HG03064 (cell line): ENCODE results near the gene PTPRM.

Experiments
- ATAC-seq: cut with Tn5 transposase; IDR thresholded peaks from one replicate; pipeline ENCODE4 v1.9.1; 2021; ENCODE audit warnings: low read depth; ENCODE audit not compliant: unreplicated experiment

PTPRM gene

DNA sequence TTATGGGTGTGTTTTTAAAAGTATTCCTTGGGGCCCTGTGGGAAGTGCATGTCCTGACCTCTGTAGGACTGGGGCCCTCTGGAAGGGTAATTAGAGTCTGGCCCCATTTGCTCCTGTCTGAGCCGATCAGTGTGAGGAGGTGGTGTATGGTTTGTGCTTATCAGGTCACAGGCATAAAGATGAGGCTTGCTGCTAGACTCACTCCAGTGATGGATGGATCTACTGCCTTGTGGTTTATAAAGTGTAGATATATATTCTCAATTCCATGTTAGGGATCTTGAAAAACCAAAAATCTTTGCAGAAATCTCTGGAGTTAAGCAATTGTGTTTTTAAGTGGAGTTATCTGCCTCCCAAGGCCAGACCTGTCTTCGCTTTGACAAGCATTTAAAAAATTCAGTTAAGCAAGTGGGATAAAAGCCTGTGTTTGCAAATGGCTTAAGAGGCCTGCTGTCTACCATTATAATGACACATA, 182.4 kb downstream of the PTPRM start:
- ATAC-seq: no peak

- no peak for ATAC-seq
Measured at GRCh38 chr18:7750095-7750663, 183.1 kb downstream of the PTPRM start.

DNA sequence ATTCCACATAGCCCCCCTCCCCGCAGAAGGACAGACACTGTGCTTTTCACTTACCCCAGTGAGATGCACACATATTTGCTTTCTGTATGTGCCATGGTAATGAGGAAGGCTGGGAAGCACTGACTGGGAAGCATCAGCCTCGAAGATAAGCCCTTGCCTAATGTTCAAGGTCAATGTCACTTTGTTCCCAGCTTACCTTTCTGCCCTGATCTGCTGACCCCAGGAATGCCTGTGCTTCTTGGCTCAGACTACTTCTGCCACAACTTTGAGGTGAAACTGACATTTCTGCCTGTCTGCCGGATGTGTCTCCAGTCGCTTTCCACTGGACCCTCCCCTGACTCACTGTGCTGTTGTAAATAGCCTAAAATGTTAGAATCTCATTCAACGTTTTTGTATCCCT, 183.8 kb downstream of the PTPRM start:
- ATAC-seq: no peak

GRCh38 chr18:7754258-7754657, 187.1 kb downstream of the PTPRM start:
- ATAC-seq: no peak

DNA sequence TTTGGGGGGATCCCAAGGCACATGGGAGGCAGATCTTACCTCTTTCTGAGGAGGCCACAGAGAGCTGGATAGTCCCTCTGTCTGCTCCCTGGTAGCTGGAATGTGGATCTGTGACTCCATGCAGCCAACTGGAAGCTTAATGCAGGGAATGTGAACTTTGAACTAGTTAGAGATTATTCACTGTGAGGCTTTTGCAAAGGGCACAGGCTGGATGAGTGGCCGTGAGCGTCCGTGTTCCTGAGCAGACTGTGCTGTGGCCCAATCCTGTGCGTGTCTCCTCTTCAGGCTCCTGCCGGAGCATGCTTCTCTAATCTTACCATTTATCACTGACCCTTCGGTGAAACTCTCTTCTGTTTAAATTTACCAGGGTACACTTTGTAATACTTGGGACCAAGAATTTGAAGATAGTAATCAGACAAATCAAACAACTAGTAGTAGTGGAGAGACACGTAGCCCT, 187.6 kb downstream of the PTPRM start:
- no peak for ATAC-seq

GRCh38 chr18:7755753-7756475, 188.8 kb downstream of the PTPRM start:
- ATAC-seq: no peak

DNA sequence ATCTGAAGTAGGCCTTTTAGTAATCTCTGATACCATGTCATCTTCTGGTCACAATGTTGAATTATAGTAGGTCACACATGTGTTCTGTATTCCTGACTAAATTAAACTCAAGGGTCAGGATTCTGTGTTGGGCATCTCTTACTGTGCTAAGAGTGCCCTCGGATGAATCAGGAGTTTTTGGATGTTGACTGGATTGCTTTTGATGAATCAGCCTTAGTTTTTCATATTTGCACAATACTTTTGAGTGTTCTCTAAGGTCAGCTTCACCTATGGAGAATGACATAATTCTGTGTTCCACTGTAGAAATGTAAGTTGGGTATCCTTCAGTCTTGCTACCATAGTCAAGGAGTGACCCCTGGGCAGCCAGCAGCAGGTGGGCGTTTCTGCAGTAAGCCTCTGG, 190.1 kb downstream of the PTPRM start:
- no peak for ATAC-seq

DNA sequence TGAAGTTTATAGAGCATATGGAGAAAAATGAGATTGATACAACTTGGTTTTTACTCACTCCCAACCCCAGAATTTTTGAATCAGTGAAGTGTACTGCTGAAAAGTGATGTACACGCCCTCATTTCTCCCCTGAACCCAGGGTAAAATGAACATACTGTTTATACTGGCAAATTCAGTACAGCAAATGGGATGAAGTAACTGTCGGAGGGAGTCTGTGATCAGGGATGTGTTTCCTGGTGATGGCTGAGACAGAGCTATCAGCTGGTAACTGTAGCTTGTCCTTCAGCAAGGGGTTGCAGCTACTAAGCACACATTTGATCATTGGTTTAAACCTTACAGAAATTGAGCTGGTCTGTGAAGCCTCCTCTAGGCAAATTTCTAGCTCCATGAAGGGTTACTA, 191.6 kb downstream of the PTPRM start:
- no peak for ATAC-seq

DNA sequence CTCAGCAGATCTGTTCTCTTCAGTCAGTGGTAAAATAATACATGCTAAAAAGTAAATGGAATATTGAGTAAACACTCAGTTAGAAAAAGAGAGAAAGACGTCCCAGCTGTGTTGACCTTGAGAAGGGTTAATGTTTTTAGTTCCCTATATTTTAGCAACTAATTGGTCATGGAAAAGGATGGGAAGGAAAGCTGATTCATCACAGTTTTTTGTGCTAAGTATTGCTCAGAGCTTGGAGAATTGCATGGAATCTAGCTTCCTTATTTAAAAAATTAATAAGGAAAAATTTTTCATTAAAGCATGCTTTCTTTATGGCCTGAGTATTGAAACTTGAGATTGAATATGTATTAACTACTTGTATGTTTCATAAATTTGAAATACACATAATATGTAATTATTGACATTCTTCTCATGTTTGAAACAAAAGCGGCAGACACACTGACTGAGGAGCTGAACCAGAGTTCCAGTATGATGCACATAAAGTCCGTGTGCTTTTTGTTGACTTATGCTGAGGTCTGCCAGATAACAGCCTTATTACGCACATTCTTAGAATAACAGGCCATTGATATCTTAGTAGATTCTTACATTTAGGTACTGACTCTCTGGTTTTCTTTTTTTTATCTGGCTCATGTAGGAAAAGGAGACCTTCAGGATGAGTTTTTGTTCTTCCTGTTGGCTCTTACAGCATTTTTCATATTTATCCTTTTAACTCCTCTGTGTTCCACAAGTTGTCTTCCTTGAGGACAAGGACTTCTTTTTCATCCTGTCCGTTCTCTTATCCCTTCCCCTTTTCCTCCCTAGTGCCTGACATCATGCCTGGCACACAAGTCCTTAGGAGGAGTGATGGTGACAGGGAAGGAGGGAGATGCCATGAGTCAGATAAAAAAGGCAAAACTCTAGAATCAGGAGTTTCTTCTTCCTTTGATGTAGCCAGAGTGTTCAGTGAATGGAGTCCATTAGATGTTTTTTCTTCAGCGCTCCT, 194.1 kb downstream of the PTPRM start:
- ATAC-seq: no peak

- ATAC-seq: no peak
Measured at GRCh38 chr18:7764405-7764804, 197.3 kb downstream of the PTPRM start.

GRCh38 chr18:7766346-7766745, 199.2 kb downstream of the PTPRM start:
- no peak for ATAC-seq

- ATAC-seq: no peak
Measured at GRCh38 chr18:7766817-7767216, 199.7 kb downstream of the PTPRM start.

DNA sequence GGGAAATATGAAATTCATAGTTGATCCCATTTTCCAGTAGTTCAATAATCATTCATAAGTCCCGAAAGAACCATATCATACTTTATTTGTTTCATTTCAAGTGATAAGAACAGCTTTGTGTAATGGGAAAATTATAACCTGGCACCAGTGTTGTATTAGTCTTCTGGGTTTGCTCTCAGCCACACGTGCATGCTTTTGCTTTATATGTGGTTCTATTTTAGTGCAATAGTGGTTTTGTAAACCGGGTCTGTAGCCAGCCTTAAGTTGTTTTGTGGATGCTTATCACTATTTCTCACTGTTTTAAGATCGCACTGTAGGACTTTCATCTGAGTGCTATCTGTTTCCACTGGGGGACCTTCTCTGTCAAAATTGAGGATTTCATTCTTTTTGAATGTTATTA, 203.8 kb downstream of the PTPRM start:
- ATAC-seq: no peak

DNA sequence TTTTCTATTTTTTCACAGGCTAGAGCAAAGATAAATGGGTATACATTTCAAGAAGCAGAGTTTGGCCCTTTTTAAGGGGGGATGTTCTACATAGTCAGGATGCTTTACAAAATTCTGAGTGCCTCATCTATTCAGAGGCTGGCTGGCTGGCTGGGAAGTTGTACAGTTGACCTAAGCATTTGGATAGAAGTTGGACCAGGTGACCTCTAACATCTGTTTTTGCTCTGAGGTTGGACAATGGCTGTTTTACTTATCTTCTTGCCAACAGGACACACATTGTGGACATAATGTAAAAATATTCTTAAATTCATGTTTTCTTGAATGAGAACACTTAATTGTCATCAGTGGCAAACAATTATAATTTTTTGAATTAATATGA, 205.4 kb downstream of the PTPRM start:
- no peak for ATAC-seq

DNA sequence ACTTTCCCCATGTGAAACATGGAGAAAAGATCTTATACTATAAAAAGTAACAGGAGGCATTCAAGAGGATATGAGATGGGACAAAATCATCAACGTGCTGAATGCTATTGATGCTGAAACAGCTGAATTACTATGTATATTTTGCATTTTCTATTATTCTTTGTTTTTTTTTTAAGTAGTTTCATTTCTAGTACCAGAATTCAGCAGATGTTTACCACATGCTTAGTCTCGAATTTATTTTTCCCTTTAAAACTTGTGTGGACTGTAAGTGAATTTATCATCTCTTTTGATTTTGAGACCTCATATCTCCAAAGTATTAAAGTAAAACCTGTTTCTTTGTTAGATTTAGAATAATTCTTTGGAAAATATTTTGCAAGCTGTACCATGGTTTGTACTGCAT, 205.8 kb downstream of the PTPRM start:
- no peak for ATAC-seq

GRCh38 chr18:7775128-7775527, 208.0 kb downstream of the PTPRM start:
- no peak for ATAC-seq

DNA sequence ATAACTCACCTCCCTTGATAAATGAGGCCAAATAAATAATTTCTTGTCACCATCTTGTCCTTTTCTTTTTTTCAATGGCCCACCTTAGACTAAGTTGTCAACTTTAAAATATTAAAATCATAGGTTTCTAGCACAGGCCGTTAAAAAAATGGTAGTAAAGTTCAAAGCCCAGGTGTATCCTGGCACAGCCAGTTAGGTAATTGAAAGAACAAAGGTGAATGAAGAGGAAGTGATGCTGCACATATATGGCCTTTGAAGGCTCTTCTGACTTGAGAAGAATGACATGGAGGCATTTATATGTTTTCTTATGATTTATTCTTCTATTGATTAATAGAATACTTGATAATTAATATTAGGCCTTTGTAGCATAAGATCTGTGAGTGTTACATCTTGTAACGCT, 208.7 kb downstream of the PTPRM start:
- no peak for ATAC-seq

GRCh38 chr18:7778181-7778580, 211.1 kb downstream of the PTPRM start:
- no peak for ATAC-seq

GRCh38 chr18:7779211-7779610, 212.1 kb downstream of the PTPRM start:
- no peak for ATAC-seq

GRCh38 chr18:7784171-7784570, 217.1 kb downstream of the PTPRM start:
- ATAC-seq: no peak

GRCh38 chr18:7786569-7786968, 219.5 kb downstream of the PTPRM start:
- ATAC-seq: no peak
